Measurements from ENCODE around the gene IRF2.

- TF ChIP-seq CSDC2 (CRISPR knock-in tag; IDR thresholded peaks at IDR 0.05) (no peak), CSRNP3 (CRISPR knock-in tag; IDR thresholded peaks at IDR 0.05) (no peak)
Measured at GRCh38 chr4:184466634-184467033, 7.7 kb downstream of the IRF2 start.
